Peyer's patch (tissue), 4 donors: ENCODE data around the gene PEX19. TPM values are rescaled to one million over a fixed set of nuclear protein-coding genes. Genes with fewer than 3 reads are reported as not detected.
"Not testable (repeated sequence)": the region's sequence is repeated elsewhere in the genome, so short reads cannot be mapped to it uniquely, and the experiment has no call there.

Experiments used
- DNase-seq, 3 donors: peaks; one replicate each; pipeline ENCODE4 v3.0.0-alpha.2; 2017 to 2019
- H3K27ac ChIP-seq, 4 donors: fragments of 200-600 bp; sonication (generic); one replicate each; pipeline ENCODE4 v1.5.1; 2016 to 2019
- H3K27me3 ChIP-seq, 2 donors: fragments of 200-600 bp; sonication (generic); one replicate each; pipeline ENCODE4 v1.5.1; 2019
- H3K36me3 ChIP-seq, 3 donors: fragments of 200-600 bp; sonication (generic); one replicate each; pipeline ENCODE4 v1.5.1; 2016 to 2019
- H3K4me1 ChIP-seq, 4 donors: fragments of 200-600 bp; sonication (generic); one replicate each; pipeline ENCODE4 v1.5.1; 2016 to 2019
- H3K4me3 ChIP-seq, 4 donors: fragments of 200-600 bp; sonication (generic); 1 replicate in 3 of 4; 2 replicates in 1 of 4; pipeline ENCODE4 v1.5.1; 2016 to 2019; ENCODE audit warnings: mild to moderate bottlenecking in 1 of 4
- H3K9me3 ChIP-seq, 4 donors: fragments of 200-600 bp; sonication (generic); one replicate each; pipeline ENCODE4 v1.5.1; 2016 to 2019; ENCODE audit warnings: mild to moderate bottlenecking in 1 of 4
- POLR2A ChIP-seq, 2 donors: fragments of 450-650 bp; IDR thresholded peaks; one replicate each; pipeline ENCODE4 v1.5.1; 2017; ENCODE audit warnings: antibody characterized with exemption in 2 of 2, mild to moderate bottlenecking in 2 of 2, moderate library complexity in 2 of 2
- total RNA-seq, 4 donors: library from RNA; depleted of rRNA; stranded (reverse); fragments of >200 nt; gene quantifications; one replicate each; pipeline ENCODE4 v1.1.0, GENCODE V29; 2016
- TF ChIP-seq, protein P1 (sequence below), 6 experiments: fragments of 450-650 bp in 4 of 6; fragments of 200-600 bp in 2 of 6; sonication (generic) in 1 of 6; IDR thresholded peaks; one replicate each; pipeline ENCODE4 v1.5.1; 2017 to 2019; ENCODE audit warnings: antibody characterized with exemption in 6 of 6, mild to moderate bottlenecking in 3 of 6, moderate library complexity in 1 of 6

The PEX19 gene
- total RNA-seq, 4 donors from 2014 or later, result 25.4 to 45.6 (median 40.2) TPM

- H3K27ac ChIP-seq, result no peak overlapping the region
- H3K4me3 ChIP-seq, result no peak overlapping the region
- TF ChIP-seq POLR2A (IDR thresholded peaks at IDR 0.05), result no peak
- TF ChIP-seq, protein P1, sequence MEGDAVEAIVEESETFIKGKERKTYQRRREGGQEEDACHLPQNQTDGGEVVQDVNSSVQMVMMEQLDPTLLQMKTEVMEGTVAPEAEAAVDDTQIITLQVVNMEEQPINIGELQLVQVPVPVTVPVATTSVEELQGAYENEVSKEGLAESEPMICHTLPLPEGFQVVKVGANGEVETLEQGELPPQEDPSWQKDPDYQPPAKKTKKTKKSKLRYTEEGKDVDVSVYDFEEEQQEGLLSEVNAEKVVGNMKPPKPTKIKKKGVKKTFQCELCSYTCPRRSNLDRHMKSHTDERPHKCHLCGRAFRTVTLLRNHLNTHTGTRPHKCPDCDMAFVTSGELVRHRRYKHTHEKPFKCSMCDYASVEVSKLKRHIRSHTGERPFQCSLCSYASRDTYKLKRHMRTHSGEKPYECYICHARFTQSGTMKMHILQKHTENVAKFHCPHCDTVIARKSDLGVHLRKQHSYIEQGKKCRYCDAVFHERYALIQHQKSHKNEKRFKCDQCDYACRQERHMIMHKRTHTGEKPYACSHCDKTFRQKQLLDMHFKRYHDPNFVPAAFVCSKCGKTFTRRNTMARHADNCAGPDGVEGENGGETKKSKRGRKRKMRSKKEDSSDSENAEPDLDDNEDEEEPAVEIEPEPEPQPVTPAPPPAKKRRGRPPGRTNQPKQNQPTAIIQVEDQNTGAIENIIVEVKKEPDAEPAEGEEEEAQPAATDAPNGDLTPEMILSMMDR (IDR thresholded peaks at IDR 0.05), result peak; percentile 60 to 84 (median 80)
These were observed 6.6 kb upstream of the PEX19 start for GRCh38 chr1:160291248-160292220.

GRCh38 chr1:160287769-160288168, 2.8 kb upstream of the PEX19 start:
- Histone ChIP-seq H3K4me1 (peaks cover 0 to 13% (median 7%) of the 10 kb centered on the region in 4 donors), H3K36me3 (peaks cover 0 to 46% (median 0%) of the 10 kb centered on the region in 3 donors)
- not testable (repeated sequence) for H3K4me3 ChIP-seq, H3K27me3 ChIP-seq, DNase-seq, H3K9me3 ChIP-seq, H3K27ac ChIP-seq

More at GRCh38 chr1:160291248-160292220, 6.6 kb upstream of the PEX19 start:
- Histone ChIP-seq H3K27me3 (no peaks in the 10 kb centered on the region), H3K4me1 (no peaks in the 10 kb centered on the region), H3K9me3 (no peaks in the 10 kb centered on the region), H3K36me3 (peaks cover 0 to 78% (median 12%) of the 10 kb centered on the region in 3 donors)
- DNase-seq, result peak; percentile 55 to 86 (median 68)

- Histone ChIP-seq H3K4me3 (peak overlapping the region in 3 of 4 donors; percentile 71 to 76 (median 71)), H3K27me3 (no peaks in the 10 kb centered on the region), H3K4me1 (peaks cover 0 to 13% (median 7%) of the 10 kb centered on the region in 4 donors), H3K36me3 (peaks cover 0 to 46% (median 0%) of the 10 kb centered on the region in 3 donors), H3K9me3 (no peaks in the 10 kb centered on the region), H3K27ac (no peak overlapping the region)
- TF ChIP-seq, protein P1 (IDR thresholded peaks at IDR 0.05), result no peak
- no peak for TF ChIP-seq POLR2A (IDR thresholded peaks at IDR 0.05)
- no peak for DNase-seq
These were observed 573 bp upstream of the PEX19 start for GRCh38 chr1:160285506-160285905.

DNA sequence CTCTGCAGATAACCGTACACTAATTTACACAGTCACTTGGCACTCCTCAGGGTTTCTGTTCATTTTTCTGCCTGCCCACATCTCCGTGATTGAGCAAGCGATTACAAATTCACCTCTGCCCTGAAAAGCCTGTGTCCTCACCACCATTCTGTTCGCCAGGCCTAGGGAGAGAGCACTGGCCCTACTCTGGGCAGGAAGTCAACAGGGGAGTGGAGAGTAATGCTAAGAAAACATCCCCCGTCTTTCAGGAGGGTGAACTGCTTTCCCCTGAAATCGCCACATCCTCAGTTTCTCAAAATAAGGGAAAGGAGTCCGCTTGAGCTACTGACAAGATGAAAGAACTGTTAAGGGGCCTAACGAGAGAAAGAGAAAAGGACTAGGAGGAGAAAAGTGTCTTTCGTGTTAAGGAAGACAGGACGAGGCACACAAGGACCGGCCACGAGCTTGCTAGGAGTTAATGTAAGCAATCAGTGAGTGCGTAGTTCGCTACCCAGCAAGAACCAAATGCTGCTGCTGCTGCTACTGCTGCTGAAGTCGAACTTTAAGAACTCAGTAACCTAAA, 632 bp downstream of the PEX19 start:
- DNase-seq, result peak in 2 of 3 donors; percentile 28 to 56
- Histone ChIP-seq H3K27ac (peak overlapping the region; percentile 71 to 78 (median 75)), H3K9me3 (no peaks in the 10 kb centered on the region), H3K36me3 (peaks cover 0 to 46% (median 0%) of the 10 kb centered on the region in 3 donors), H3K4me1 (peaks cover 0 to 13% (median 7%) of the 10 kb centered on the region in 4 donors), H3K27me3 (no peaks in the 10 kb centered on the region), H3K4me3 (peak overlapping the region; percentile 67 to 76 (median 71))
- TF ChIP-seq, protein P1 (IDR thresholded peaks at IDR 0.05), result no peak
- TF ChIP-seq POLR2A (IDR thresholded peaks at IDR 0.05), result peak; percentile 26 to 61

- H3K27ac ChIP-seq, result no peak overlapping the region
- H3K4me1 ChIP-seq, result peaks cover 0 to 13% (median 7%) of the 10 kb centered on the region in 4 donors
- no peak for DNase-seq
- H3K36me3 ChIP-seq, result peaks cover 0 to 55% (median 0%) of the 10 kb centered on the region in 3 donors
- no peak overlapping the region for H3K4me3 ChIP-seq
- TF ChIP-seq, protein P1 (IDR thresholded peaks at IDR 0.05), result no peak
- no peak for TF ChIP-seq POLR2A (IDR thresholded peaks at IDR 0.05)
- H3K27me3 ChIP-seq, result no peaks in the 10 kb centered on the region
- H3K9me3 ChIP-seq, result no peaks in the 10 kb centered on the region
These were observed 2.1 kb downstream of the PEX19 start for GRCh38 chr1:160282807-160283206.

GRCh38 chr1:160277987-160278386, 6.9 kb downstream of the PEX19 start:
- peaks cover 0 to 67% (median 0%) of the 10 kb centered on the region in 3 donors for H3K36me3 ChIP-seq
- DNase-seq, result no peak
- no peaks in the 10 kb centered on the region for H3K27me3 ChIP-seq
- H3K4me1 ChIP-seq, result no peaks in the 10 kb centered on the region
- H3K4me3 ChIP-seq, result no peak overlapping the region
- H3K27ac ChIP-seq, result no peak overlapping the region
- no peaks in the 10 kb centered on the region for H3K9me3 ChIP-seq
- TF ChIP-seq, protein P1 (IDR thresholded peaks at IDR 0.05), result no peak
- TF ChIP-seq POLR2A (IDR thresholded peaks at IDR 0.05), result no peak
